Measurements from ENCODE around the gene SLC3A2. TPM values are rescaled to one million over a fixed set of nuclear protein-coding genes. Genes with fewer than 3 reads are reported as not detected.
"Not testable (repeated sequence)": the region's sequence is repeated elsewhere in the genome, so short reads cannot be mapped to it uniquely, and the experiment has no call there.

Gene SLC3A2
- total RNA-seq, 2 experiments from 2014 or later = 190 to 202 TPM

DNA sequence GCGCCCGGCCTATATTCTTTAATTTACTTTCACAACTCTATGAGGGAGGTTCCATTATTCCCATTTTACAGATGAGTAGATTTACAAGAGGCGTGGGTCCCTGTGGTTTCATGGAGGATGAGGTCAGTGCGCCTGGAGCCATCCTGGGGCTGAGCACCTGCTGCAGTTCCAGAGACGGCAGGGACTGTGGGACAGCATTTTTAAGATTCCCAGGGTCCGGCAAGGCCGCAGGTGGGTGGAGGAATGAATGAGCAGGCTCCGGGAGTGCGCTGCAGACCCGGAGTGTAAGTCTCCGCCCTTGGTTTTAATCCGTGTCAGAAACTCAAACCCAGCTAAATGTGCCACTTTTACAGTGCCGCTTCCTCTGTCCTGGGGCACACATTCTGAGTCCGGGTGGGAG is 44.6 kb downstream of the SLC3A2 start:
- Mint-ChIP-seq H3K27me3 (ENCODE audit: low read depth) (peaks cover 74% of the 10 kb centered on the region), H3K9me3 (ENCODE audit: insufficient read depth) (no peaks in the 10 kb centered on the region), H3K36me3 (ENCODE audit: low read depth) (no peaks in the 10 kb centered on the region), H3K4me1 (ENCODE audit: low read depth) (peaks cover 24% of the 10 kb centered on the region), H3K27ac (no peak overlapping the region), H3K4me3 (no peak overlapping the region)
- no peak for DNase-seq
- CTCF ChIA-PET = no interaction called here
- no peak for ATAC-seq
- POLR2A ChIA-PET = no interaction called here

DNA sequence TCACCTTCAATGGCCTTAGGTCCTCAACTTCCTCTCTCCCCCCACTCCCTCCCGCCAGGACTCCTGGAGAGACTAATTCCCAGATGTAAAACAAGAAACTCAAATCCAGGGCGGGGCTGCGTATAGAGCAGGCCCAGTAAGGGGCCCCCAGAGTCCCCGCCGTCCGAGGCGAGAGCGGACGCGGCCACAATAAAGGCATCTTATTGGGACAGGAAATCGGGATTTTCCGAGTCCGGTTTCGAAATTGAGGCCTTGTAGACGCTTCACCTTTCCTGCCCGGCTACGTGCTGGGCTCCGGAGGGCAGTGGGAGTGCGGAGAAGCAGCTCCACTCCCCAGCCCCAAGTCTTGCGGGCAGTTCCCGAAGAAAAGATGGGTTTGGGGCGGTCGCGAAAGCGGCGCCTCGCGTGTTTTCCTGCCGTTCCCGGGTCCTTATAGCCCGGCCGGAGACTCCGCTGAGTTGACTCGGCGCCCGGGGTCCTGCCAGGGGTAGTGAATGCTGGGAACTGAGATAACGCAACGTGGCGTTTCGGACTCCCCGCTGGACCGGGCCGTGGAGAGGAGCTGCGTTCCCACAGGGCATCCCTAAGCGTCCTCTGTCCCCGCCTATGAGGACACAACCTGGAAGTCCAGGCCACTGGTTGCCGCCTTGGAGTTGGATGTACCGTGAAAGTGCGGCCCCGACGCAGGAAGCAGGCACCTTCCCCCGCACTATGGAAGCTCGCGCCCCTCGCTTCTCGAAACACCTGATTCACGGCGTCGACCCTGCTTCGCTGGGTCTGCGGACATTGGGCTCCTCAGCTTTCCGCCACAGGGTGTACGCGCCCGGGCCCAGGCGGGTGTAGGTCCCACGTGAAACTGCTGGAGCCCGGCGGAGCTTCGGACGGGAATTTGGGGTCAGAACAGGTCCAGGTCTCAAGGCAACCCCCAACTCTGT is 45.3 kb downstream of the SLC3A2 start:
- CTCF ChIA-PET = no interaction called here

GRCh38 chr11:62926680-62927455 is 46.2 kb downstream of the SLC3A2 start:
- no peak overlapping the region for H3K27ac Mint-ChIP-seq
- CTCF ChIA-PET = interaction anchor here (2.4 kb wide), 1 partner anchor 21 kb away, joined by 10 read pairs; no protein-coding TSS in a partner anchor
- no peaks in the 10 kb centered on the region for H3K36me3 Mint-ChIP-seq (ENCODE audit: low read depth)
- POLR2A ChIA-PET = no interaction called here
- DNase-seq = no peak
- H3K4me1 Mint-ChIP-seq (ENCODE audit: low read depth) = peaks cover 24% of the 10 kb centered on the region
- no peaks in the 10 kb centered on the region for H3K9me3 Mint-ChIP-seq (ENCODE audit: insufficient read depth)
- peaks cover 77% of the 10 kb centered on the region for H3K27me3 Mint-ChIP-seq (ENCODE audit: low read depth)
- H3K4me3 Mint-ChIP-seq = no peak overlapping the region
- ATAC-seq = no peak

More for the DNA sequence above, 45.3 kb downstream of the SLC3A2 start:
- POLR2A ChIA-PET = no interaction called here
- Mint-ChIP-seq H3K27me3 (ENCODE audit: low read depth) (peaks cover 80% of the 10 kb centered on the region), H3K27ac (no peak overlapping the region), H3K4me3 (no peak overlapping the region), H3K9me3 (ENCODE audit: insufficient read depth) (no peaks in the 10 kb centered on the region), H3K4me1 (ENCODE audit: low read depth) (peaks cover 24% of the 10 kb centered on the region), H3K36me3 (ENCODE audit: low read depth) (no peaks in the 10 kb centered on the region)
- DNase-seq (no peak), ATAC-seq (no peak)

DNA sequence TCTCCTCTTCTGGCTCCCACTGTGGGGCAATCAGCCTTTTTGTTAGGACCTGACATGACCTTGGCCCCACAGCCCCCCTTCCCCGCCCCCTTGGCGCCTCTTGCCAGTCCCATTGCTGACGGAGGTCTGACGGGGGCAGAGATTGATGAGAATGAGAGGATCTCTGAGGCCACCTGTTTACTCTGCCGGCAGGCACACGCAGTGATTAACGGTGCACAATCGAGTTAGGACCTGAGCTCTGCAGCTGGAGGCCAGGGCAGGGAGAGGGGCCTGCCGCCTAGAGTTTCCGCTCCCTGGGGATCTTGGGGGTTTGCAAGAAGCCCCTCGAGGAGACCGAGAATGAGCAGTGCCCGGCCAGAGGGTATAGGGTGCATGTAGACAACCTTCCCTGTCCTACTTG is 47.3 kb downstream of the SLC3A2 start:
- ChIA-PET POLR2A (no interaction called here), CTCF (interaction anchor here (2.4 kb wide), 1 partner anchor 22 kb away, joined by 10 read pairs; no protein-coding TSS in a partner anchor)
- DNase-seq = no peak
- Mint-ChIP-seq H3K4me3 (no peak overlapping the region), H3K9me3 (ENCODE audit: insufficient read depth) (no peaks in the 10 kb centered on the region), H3K27me3 (ENCODE audit: low read depth) (peaks cover 70% of the 10 kb centered on the region), H3K4me1 (ENCODE audit: low read depth) (peaks cover 22% of the 10 kb centered on the region), H3K36me3 (ENCODE audit: low read depth) (no peaks in the 10 kb centered on the region), H3K27ac (no peak overlapping the region)
- no peak for ATAC-seq

DNA sequence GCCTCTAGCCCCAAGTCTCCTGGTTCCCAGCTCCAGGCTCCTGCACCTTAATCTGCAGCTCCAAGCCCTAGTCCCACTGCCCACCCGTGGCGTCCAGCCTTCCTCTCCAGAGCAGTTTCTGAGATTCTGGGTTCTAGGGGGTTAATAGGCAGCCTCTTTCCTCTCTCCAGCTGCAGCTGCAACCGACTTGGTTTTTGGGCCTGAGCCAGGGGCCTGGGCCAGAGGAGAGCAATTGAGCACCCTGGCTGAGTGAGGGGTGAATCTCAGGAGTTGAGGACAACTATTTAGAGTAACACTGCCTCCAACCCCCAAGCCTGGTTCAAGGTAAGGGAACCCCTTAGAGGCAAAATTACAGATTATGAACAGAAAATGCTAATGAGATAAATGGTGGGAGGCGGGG is 49.5 kb downstream of the SLC3A2 start:
- Mint-ChIP-seq H3K9me3 (ENCODE audit: insufficient read depth) (no peaks in the 10 kb centered on the region), H3K4me1 (ENCODE audit: low read depth) (peaks cover 14% of the 10 kb centered on the region), H3K36me3 (ENCODE audit: low read depth) (no peaks in the 10 kb centered on the region), H3K27me3 (ENCODE audit: low read depth) (peaks cover 61% of the 10 kb centered on the region), H3K4me3 (no peak overlapping the region), H3K27ac (no peak overlapping the region)
- ATAC-seq (no peak), DNase-seq (no peak)
- POLR2A ChIA-PET = no interaction called here
- CTCF ChIA-PET = interaction anchor here (1.0 kb wide), 1 partner anchor 93 kb away, joined by 3 read pairs; no protein-coding TSS in a partner anchor

DNA sequence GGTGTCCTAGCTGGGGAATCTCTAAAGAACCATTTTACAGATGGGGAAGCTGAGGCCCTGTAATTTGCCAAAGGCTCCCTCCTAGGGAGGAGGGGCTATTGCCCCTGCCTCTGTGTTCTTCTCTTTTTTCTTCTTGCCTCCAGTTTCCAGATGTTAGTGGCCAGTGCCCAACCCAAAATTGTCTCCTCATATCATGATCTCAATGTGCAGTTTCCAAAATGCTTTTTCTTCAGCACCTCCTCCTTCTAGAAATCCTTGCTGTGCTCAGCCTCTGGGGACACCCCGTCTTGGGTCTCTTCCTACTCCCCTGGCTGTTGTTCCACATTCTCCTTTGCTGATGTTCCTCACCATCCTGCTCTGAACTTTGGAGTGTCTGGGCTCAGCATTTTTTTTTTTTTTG is 50.0 kb downstream of the SLC3A2 start:
- Mint-ChIP-seq H3K27ac (no peak overlapping the region), H3K9me3 (ENCODE audit: insufficient read depth) (no peaks in the 10 kb centered on the region), H3K36me3 (ENCODE audit: low read depth) (no peaks in the 10 kb centered on the region), H3K4me3 (no peak overlapping the region), H3K4me1 (ENCODE audit: low read depth) (peaks cover 9% of the 10 kb centered on the region), H3K27me3 (ENCODE audit: low read depth) (peaks cover 56% of the 10 kb centered on the region)
- DNase-seq = no peak
- no peak for ATAC-seq
- POLR2A ChIA-PET = no interaction called here
- CTCF ChIA-PET = no interaction called here

- ChIA-PET POLR2A (no interaction called here), CTCF (no interaction called here)
- DNase-seq (no peak), ATAC-seq (no peak)
- Mint-ChIP-seq H3K4me1 (ENCODE audit: low read depth) (no peaks in the 10 kb centered on the region), H3K36me3 (ENCODE audit: low read depth) (no peaks in the 10 kb centered on the region), H3K9me3 (ENCODE audit: insufficient read depth) (no peaks in the 10 kb centered on the region), H3K27ac (no peak overlapping the region), H3K27me3 (ENCODE audit: low read depth) (peaks cover 47% of the 10 kb centered on the region), H3K4me3 (no peak overlapping the region)
Observed at GRCh38 chr11:62931499-62932278, 51.0 kb downstream of the SLC3A2 start.

DNA sequence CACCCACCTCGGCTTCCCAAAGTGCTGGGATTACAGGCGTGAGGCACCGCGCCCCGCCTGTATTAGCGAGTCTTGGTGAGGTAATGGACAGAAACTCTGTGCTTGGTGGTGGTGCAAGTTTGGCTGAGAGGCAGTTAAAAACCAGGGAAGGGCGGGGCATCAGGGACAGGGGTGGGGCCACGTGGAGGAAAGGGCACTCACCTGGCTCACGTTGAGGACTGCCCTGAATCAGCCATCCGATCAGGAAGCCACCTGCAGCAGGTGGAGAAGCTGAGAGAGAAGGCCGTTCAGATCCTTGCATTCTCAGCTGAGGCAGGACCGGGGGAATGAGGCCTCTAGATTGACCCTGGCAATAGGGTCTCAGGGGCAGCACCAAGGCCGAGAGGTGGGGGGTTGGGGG is 52.6 kb downstream of the SLC3A2 start:
- no peak for ATAC-seq
- Mint-ChIP-seq H3K27ac (no peak overlapping the region), H3K4me1 (ENCODE audit: low read depth) (no peaks in the 10 kb centered on the region), H3K4me3 (no peak overlapping the region), H3K9me3 (ENCODE audit: insufficient read depth) (no peaks in the 10 kb centered on the region), H3K27me3 (ENCODE audit: low read depth) (peaks cover 33% of the 10 kb centered on the region), H3K36me3 (ENCODE audit: low read depth) (no peaks in the 10 kb centered on the region)
- ChIA-PET CTCF (no interaction called here), POLR2A (interaction anchor here (0.5 kb wide), 1 partner anchor 9 kb away, joined by 3 read pairs; no protein-coding TSS in a partner anchor)
- DNase-seq = no peak

DNA sequence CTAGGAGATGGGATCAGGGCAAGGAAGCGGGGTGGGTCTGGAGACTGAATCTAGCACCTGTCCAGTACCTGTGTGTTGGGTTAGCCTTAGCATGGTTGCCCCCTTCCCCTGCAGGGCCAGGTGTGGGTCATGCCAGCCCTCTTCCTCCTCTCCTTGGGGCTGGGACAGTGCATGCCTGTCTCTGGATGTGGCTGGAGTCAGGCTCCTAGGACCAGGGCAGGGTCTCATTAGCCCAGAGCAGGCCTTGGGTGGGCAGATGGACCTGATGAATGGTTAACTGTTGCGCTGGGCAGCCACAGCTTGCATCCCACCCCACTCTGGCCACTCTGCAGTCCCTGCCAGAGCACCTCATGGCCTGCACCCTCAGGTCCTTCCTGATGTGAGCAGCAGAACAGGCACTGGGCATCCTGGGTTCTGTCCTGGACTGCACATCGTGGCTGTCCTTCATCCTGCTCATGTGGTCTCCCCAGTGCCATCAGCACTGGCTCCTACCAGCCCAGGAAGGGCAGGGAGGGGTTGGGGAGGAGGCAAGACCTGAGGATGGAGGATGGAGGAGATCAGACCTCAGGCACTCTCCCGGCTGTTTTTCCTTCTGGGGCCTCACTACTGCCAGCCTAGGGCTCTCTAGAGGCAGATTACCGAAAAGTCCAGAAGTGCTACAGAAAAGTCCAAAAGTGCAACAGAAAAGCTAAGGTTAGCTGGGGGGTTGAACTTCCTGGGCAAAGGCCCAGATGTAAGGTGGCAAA is 53.2 kb downstream of the SLC3A2 start:
- peaks cover 27% of the 10 kb centered on the region for H3K27me3 Mint-ChIP-seq (ENCODE audit: low read depth)
- no peaks in the 10 kb centered on the region for H3K36me3 Mint-ChIP-seq (ENCODE audit: low read depth)
- no peaks in the 10 kb centered on the region for H3K9me3 Mint-ChIP-seq (ENCODE audit: insufficient read depth)
- H3K4me3 Mint-ChIP-seq = no peak overlapping the region
- no peaks in the 10 kb centered on the region for H3K4me1 Mint-ChIP-seq (ENCODE audit: low read depth)
- ATAC-seq (no peak), DNase-seq (no peak)
- no peak overlapping the region for H3K27ac Mint-ChIP-seq
- POLR2A ChIA-PET = interaction anchor here (0.5 kb wide), 1 partner anchor 10 kb away, joined by 3 read pairs; no protein-coding TSS in a partner anchor
- CTCF ChIA-PET = no interaction called here

DNA sequence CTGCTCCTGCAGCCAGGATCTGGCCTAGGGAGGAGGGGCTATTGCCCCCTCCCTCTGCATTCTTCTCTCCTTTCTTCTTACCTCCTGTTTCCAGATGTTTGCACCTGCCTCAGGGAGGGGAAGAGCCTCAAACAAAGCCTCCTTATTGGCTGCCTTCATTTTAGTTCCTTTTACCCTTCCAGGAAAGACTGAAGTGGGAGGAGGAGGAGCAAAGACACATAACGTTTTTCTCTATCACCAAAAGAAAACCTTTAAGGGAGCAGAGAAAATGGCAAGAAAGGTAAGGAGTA is 53.7 kb downstream of the SLC3A2 start:
- ChIA-PET CTCF (no interaction called here), POLR2A (no interaction called here)
- no peak for DNase-seq
- H3K36me3 Mint-ChIP-seq (ENCODE audit: low read depth) = no peaks in the 10 kb centered on the region
- no peak overlapping the region for H3K27ac Mint-ChIP-seq
- no peaks in the 10 kb centered on the region for H3K9me3 Mint-ChIP-seq (ENCODE audit: insufficient read depth)
- no peaks in the 10 kb centered on the region for H3K4me1 Mint-ChIP-seq (ENCODE audit: low read depth)
- no peak overlapping the region for H3K4me3 Mint-ChIP-seq
- no peak for ATAC-seq
- peaks cover 25% of the 10 kb centered on the region for H3K27me3 Mint-ChIP-seq (ENCODE audit: low read depth)

GRCh38 chr11:62937528-62937927 is 56.8 kb downstream of the SLC3A2 start:
- CTCF ChIA-PET; H3K27ac Mint-ChIP-seq; POLR2A ChIA-PET; H3K4me3 Mint-ChIP-seq; H3K9me3 Mint-ChIP-seq (ENCODE audit: insufficient read depth); H3K27me3 Mint-ChIP-seq (ENCODE audit: low read depth); DNase-seq; ATAC-seq; H3K4me1 Mint-ChIP-seq (ENCODE audit: low read depth); H3K36me3 Mint-ChIP-seq (ENCODE audit: low read depth): not testable (repeated sequence)
